ENCODE measurements around the gene ZNF750. TPM values are rescaled to one million over a fixed set of nuclear protein-coding genes. Genes with fewer than 3 reads are reported as not detected.

ZNF750 gene
- polyA plus RNA-seq, 3 donors: not detected

DNA sequence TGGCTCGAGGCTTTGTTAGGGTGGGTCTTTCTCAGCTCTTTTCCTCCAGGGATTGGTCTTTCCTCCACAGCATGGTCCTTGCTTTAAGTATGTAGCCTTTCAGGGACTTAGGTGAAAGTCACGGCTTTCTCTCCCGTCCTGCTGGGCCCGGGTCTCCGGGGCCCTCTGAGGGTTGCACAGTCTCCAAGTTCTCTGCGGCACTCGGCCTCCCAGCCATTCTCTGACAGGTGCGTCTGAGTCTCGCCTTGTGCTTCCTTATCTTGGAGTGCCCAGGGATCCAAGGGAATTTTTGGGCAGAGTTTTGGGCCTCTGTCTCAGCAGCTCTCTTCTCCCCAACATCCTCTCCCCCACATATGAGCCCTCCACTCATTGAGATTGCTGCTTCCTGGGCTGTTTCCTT lies 36.6 kb downstream of the ZNF750 start:
- H3K9ac ChIP-seq (ENCODE audit: insufficient read depth, low read length, poor library complexity, severe bottlenecking): no peak overlapping the region
- H3K4me3 Mint-ChIP-seq: no peak overlapping the region
- H3K27ac Mint-ChIP-seq: peak overlapping the region in 1 of 7 donors; percentile 6
- H3K4me2 ChIP-seq (replicated peaks; ENCODE audit: extremely low read depth, low read length, poor library complexity, severe bottlenecking): no peak overlapping the region
- H3K36me3 ChIP-seq (replicated peaks in 1 of 2; ENCODE audit: control insufficient read depth in 1 of 2, insufficient read depth in 2 of 2, low read length in 2 of 2): peaks cover 10 to 30% of the 10 kb centered on the region in 2 donors
- 95% methylated on average over 7 of the region's 9 CpGs for WGBS (ENCODE audit: insufficient coverage)
- H3K9me3 ChIP-seq (replicated peaks in 1 of 2; ENCODE audit: control insufficient read depth in 1 of 2, insufficient read depth in 1 of 2, low read length in 2 of 2): peaks cover 0 to 4% of the 10 kb centered on the region in 2 donors
- H3K4me1 Mint-ChIP-seq: no peaks in the 10 kb centered on the region
- intact Hi-C loops (cut with micrococcal nuclease): no loop called here
- no peaks in the 10 kb centered on the region for H4K20me1 ChIP-seq (ENCODE audit: insufficient read depth, low read length)
- H2AFZ ChIP-seq (ENCODE audit: insufficient read depth, low read depth, low read length, poor library complexity, severe bottlenecking): no peak overlapping the region
- TF ChIP-seq, protein P1, sequence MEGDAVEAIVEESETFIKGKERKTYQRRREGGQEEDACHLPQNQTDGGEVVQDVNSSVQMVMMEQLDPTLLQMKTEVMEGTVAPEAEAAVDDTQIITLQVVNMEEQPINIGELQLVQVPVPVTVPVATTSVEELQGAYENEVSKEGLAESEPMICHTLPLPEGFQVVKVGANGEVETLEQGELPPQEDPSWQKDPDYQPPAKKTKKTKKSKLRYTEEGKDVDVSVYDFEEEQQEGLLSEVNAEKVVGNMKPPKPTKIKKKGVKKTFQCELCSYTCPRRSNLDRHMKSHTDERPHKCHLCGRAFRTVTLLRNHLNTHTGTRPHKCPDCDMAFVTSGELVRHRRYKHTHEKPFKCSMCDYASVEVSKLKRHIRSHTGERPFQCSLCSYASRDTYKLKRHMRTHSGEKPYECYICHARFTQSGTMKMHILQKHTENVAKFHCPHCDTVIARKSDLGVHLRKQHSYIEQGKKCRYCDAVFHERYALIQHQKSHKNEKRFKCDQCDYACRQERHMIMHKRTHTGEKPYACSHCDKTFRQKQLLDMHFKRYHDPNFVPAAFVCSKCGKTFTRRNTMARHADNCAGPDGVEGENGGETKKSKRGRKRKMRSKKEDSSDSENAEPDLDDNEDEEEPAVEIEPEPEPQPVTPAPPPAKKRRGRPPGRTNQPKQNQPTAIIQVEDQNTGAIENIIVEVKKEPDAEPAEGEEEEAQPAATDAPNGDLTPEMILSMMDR (IDR thresholded peaks at IDR 0.05): no peak
- no peaks in the 10 kb centered on the region for H3K27me3 ChIP-seq (ENCODE audit: control insufficient read depth in 2 of 2, insufficient read depth in 2 of 2, low read length in 2 of 2)
- H3K79me2 ChIP-seq (ENCODE audit: insufficient read depth, low read length): no peaks in the 10 kb centered on the region
- H3K4me3 ChIP-seq (replicated peaks in 1 of 3; ENCODE audit: low read depth in 2 of 3, low read length in 3 of 3): no peak overlapping the region
- no peaks in the 10 kb centered on the region for H3K4me1 ChIP-seq (ENCODE audit: control insufficient read depth in 1 of 2, insufficient read depth in 2 of 2, low read length in 2 of 2)
- peaks cover 3 to 8% (median 5%) of the 10 kb centered on the region in 7 donors for H3K9me3 Mint-ChIP-seq
- H3K27ac ChIP-seq (ENCODE audit: low read depth in 1 of 2, low read length in 2 of 2): no peak overlapping the region
- H3K36me3 Mint-ChIP-seq: peaks cover 44 to 50% of the 10 kb centered on the region in 2 donors
- no peak for DNase-seq
- H3K27me3 Mint-ChIP-seq (ENCODE audit: low read depth in 3 of 3): peaks cover 0 to 2% (median 0%) of the 10 kb centered on the region in 3 donors

DNA sequence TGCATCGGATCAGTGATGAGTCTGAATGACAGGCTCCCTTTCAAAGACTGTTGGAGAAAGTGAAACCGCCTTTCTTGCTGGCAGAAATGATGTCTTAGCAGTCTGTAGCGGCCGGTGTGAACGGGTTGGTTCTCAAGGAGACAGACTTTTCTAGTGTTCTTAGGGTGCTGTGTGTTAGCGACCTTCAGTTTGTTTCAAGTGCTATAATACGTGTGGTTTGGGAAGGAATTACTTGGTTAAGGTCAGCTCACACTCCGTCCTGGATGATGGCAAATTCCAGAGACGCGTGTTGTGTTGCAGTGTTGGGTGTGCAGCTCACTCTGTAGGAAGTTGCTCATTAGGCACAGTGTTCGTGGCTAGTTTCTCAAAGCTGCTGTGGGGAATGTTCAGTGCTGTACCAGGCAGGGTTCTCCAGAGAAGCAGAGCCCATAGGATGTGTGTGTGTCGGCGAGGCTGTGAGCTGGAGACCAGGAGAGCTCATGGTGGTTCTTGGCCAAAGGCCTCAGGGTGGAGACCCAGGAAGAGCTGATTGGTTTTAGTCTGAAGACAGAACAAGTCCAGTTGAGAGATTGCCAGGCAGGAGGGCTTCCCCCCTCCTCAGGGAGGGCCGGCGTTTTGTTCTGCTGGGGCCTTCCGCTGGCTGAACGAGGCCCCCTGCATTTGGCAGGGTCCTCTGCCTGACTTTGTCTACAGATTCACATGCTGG lies 37.6 kb downstream of the ZNF750 start:
- H3K27me3 ChIP-seq (ENCODE audit: control insufficient read depth in 2 of 2, insufficient read depth in 2 of 2, low read length in 2 of 2): no peaks in the 10 kb centered on the region
- H3K4me3 ChIP-seq (replicated peaks in 1 of 3; ENCODE audit: low read depth in 2 of 3, low read length in 3 of 3): no peak overlapping the region
- no peaks in the 10 kb centered on the region for H3K79me2 ChIP-seq (ENCODE audit: insufficient read depth, low read length)
- Mint-ChIP-seq H3K9me3 (peaks cover 3 to 8% (median 5%) of the 10 kb centered on the region in 7 donors), H3K4me3 (no peak overlapping the region), H3K27ac (peak overlapping the region in 3 of 7 donors; percentile 17 to 44 (median 26)), H3K4me1 (no peaks in the 10 kb centered on the region), H3K36me3 (peaks cover 39 to 44% of the 10 kb centered on the region in 2 donors), H3K27me3 (ENCODE audit: low read depth in 3 of 3) (peaks cover 0 to 2% (median 0%) of the 10 kb centered on the region in 3 donors)
- no peaks in the 10 kb centered on the region for H3K4me1 ChIP-seq (ENCODE audit: control insufficient read depth in 1 of 2, insufficient read depth in 2 of 2, low read length in 2 of 2)
- intact Hi-C loops (cut with micrococcal nuclease): no loop called here
- H4K20me1 ChIP-seq (ENCODE audit: insufficient read depth, low read length): no peaks in the 10 kb centered on the region
- H3K9me3 ChIP-seq (replicated peaks in 1 of 2; ENCODE audit: control insufficient read depth in 1 of 2, insufficient read depth in 1 of 2, low read length in 2 of 2): peaks cover 0 to 4% of the 10 kb centered on the region in 2 donors
- H2AFZ ChIP-seq (ENCODE audit: insufficient read depth, low read depth, low read length, poor library complexity, severe bottlenecking): no peak overlapping the region
- H3K27ac ChIP-seq (ENCODE audit: low read depth in 1 of 2, low read length in 2 of 2): no peak overlapping the region
- WGBS (ENCODE audit: insufficient coverage): 97% methylated on average over 17 of the region's 17 CpGs
- H3K9ac ChIP-seq (ENCODE audit: insufficient read depth, low read length, poor library complexity, severe bottlenecking): no peak overlapping the region
- H3K36me3 ChIP-seq (replicated peaks in 1 of 2; ENCODE audit: control insufficient read depth in 1 of 2, insufficient read depth in 2 of 2, low read length in 2 of 2): peaks cover 7 to 22% of the 10 kb centered on the region in 2 donors
- TF ChIP-seq, protein P1 (IDR thresholded peaks at IDR 0.05): no peak
- no peak for DNase-seq
- H3K4me2 ChIP-seq (replicated peaks; ENCODE audit: extremely low read depth, low read length, poor library complexity, severe bottlenecking): no peak overlapping the region
